GM12878 (cell line): ENCODE results near the gene TUBA8. TPM values are rescaled to one million over a fixed set of nuclear protein-coding genes. Genes with fewer than 3 reads are reported as not detected.

Source experiments
- BACH1 ChIP-seq: fragments of 450-650 bp; IDR thresholded peaks from 2 replicates; pipeline ENCODE4 v1.6.1; 2017; ENCODE audit warnings: mild to moderate bottlenecking, borderline replicate concordance
- CEBPB ChIP-seq, 2 experiments: fragments of 150-350 bp in 1 of 2; IDR thresholded peaks; 2 replicates each; pipeline ENCODE4 v1.6.1; 2012 to 2014; ENCODE audit warnings: low read depth in 2 of 2, low read length in 2 of 2, borderline replicate concordance in 1 of 2, inconsistent platforms in 1 of 2
- HDAC2 ChIP-seq: fragments of 200-600 bp; sonication (generic); IDR thresholded peaks from 2 replicates; pipeline ENCODE4 v1.6.1; 2017
- JUND ChIP-seq: IDR thresholded peaks from 2 replicates; pipeline ENCODE4 v1.6.1; 2012; ENCODE audit warnings: low read depth, mild to moderate bottlenecking, low read length, improper control_type of control experiment, moderate library complexity
- LARP7 ChIP-seq: fragments of 450-650 bp; IDR thresholded peaks from 2 replicates; pipeline ENCODE4 v1.6.1; 2017; ENCODE audit warnings: mild to moderate bottlenecking
- MEF2B ChIP-seq: fragments of 450-650 bp; IDR thresholded peaks from 2 replicates; pipeline ENCODE4 v1.6.1; 2018; ENCODE audit warnings: mild to moderate bottlenecking, moderate library complexity; ENCODE audit not compliant: partially characterized antibody, poor library complexity, severe bottlenecking
- POLR2AphosphoS2 ChIP-seq: IDR thresholded peaks from 2 replicates; pipeline ENCODE4 v1.6.1; 2011; ENCODE audit warnings: low read depth, mild to moderate bottlenecking, low read length, improper control_type of control experiment, moderate library complexity
- SMAD5 ChIP-seq: IDR thresholded peaks from 2 replicates; pipeline ENCODE4 v1.6.1; 2016; ENCODE audit warnings: antibody characterized with exemption, low read depth
- SREBF2 ChIP-seq: IDR thresholded peaks from 2 replicates; pipeline ENCODE4 v1.6.1; 2012; ENCODE audit warnings: mild to moderate bottlenecking, low read length
- TCF12 ChIP-seq: IDR thresholded peaks from 2 replicates; pipeline ENCODE4 v1.6.1; 2011; ENCODE audit warnings: low read depth, mild to moderate bottlenecking, low read length
- TCF3 ChIP-seq: IDR thresholded peaks from 2 replicates; pipeline ENCODE4 v1.6.1; 2012; ENCODE audit warnings: low read depth, mild to moderate bottlenecking, low read length, borderline replicate concordance; ENCODE audit not compliant: insufficient read depth
- polyA plus RNA-seq, 11 experiments: library from polyadenylated mRNA; depleted of rRNA in 4 of 11; unstranded in 6 of 11; stranded (reverse) in 5 of 11; fragments of >200 nt; fragmentation: Nextera tagmentation in 4 of 11; fragmentation: Illumina TruSeq in 1 of 11; extraction: Ambion mirVana in 4 of 11; extraction: Trizol in 1 of 11; gene quantifications; 1 replicate in 1 of 11; 2 replicates in 10 of 11; pipeline versions ENCODE4 v1.2.1 to v1.2.3, GENCODE V29; 2011 to 2016; ENCODE audit warnings: inconsistent platforms in 2 of 11, missing spikeins in 2 of 11, low read depth in 1 of 11
- total RNA-seq, 4 experiments: library from RNA; depleted of rRNA in 3 of 4; stranded (reverse); fragments of >200 nt in 3 of 4; fragmentation: Illumina TruSeq in 1 of 4; extraction: Trizol in 1 of 4; gene quantifications; 2 replicates each; pipeline versions ENCODE4 v1.2.1 to v1.2.3, GENCODE V29; 2013 to 2021
- TF ChIP-seq, protein P1 (sequence below): IDR thresholded peaks from 2 replicates; pipeline ENCODE4 v1.6.1; 2011; ENCODE audit warnings: borderline replicate concordance, low read depth, mild to moderate bottlenecking, moderate library complexity, low read length; ENCODE audit not compliant: insufficient read depth, poor library complexity, severe bottlenecking
- TF ChIP-seq, protein P2 (sequence below): fragments of 450-650 bp; formaldehyde crosslinking; IDR thresholded peaks from 2 replicates; pipeline ENCODE4 v1.4.0; 2020; ENCODE audit warnings: mild to moderate bottlenecking, moderate library complexity
- TF ChIP-seq, protein P3 (sequence below): IDR thresholded peaks from 2 replicates; pipeline ENCODE4 v1.6.1; 2011; ENCODE audit warnings: borderline replicate concordance, low read depth, mild to moderate bottlenecking, moderate library complexity, mixed read lengths, low read length; ENCODE audit not compliant: insufficient read depth; ENCODE audit errors: extremely low read length
- TF ChIP-seq, protein P4 (sequence below): fragments of 450-650 bp; IDR thresholded peaks from 2 replicates; pipeline ENCODE4 v1.6.1; 2017; ENCODE audit warnings: mild to moderate bottlenecking, moderate library complexity
- TF ChIP-seq, protein P5 (sequence below): IDR thresholded peaks from 2 replicates; pipeline ENCODE4 v1.6.1; 2011; ENCODE audit warnings: low read depth, mild to moderate bottlenecking, low read length, moderate library complexity, borderline replicate concordance; ENCODE audit errors: extremely low read depth

Gene TUBA8
- total and polyA plus RNA-seq, 10 of the 15 experiments (the other 5 are each of a cell fraction or from before 2014, with no cell fraction given), result 2.2 to 30.3 (median 21.0) TPM

DNA sequence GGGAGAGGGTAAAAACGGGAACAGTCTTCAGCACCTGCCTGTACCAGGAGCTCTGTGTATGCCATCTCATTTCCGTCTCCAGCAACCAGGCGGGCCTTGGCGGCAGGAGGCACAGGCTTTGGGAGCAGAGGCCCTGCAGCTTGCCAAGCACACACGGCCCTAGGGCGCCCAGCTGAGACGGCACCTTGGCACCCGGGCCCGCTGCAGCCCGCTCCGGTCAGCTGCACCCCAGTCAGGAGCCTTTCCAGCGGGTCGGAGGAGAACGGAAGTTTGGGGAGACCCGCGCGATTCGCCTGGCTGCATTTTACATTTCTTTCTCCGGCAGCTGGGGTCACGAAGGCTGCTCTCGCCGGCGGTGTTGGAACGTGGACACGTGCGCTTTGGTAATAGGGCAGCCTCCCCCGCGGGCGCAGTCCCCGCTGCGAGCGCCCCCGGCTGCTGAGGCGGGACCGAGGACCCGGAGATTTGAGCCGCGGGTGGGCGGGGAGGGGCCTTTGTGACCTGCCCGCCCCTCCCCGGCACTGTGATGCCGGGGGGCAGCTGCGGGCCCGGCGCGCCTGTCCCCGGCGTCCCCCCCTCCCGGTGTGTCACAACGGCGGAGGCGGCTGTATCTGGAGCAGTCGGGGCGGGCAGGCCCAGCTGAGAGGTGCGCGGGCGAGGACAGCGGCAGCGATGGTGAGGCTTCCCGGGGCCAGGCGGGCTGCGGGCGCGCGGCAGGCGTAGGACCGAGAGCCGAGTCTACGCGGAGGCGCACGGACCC is at the start of gene TUBA8 (continued):
- peak; percentile 46; the same call in 1 of the 2 replicates for TF ChIP-seq TCF3
- TF ChIP-seq, protein P1, sequence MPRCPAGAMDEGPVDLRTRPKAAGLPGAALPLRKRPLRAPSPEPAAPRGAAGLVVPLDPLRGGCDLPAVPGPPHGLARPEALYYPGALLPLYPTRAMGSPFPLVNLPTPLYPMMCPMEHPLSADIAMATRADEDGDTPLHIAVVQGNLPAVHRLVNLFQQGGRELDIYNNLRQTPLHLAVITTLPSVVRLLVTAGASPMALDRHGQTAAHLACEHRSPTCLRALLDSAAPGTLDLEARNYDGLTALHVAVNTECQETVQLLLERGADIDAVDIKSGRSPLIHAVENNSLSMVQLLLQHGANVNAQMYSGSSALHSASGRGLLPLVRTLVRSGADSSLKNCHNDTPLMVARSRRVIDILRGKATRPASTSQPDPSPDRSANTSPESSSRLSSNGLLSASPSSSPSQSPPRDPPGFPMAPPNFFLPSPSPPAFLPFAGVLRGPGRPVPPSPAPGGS, result peak; percentile 10
- TF ChIP-seq, protein P2, sequence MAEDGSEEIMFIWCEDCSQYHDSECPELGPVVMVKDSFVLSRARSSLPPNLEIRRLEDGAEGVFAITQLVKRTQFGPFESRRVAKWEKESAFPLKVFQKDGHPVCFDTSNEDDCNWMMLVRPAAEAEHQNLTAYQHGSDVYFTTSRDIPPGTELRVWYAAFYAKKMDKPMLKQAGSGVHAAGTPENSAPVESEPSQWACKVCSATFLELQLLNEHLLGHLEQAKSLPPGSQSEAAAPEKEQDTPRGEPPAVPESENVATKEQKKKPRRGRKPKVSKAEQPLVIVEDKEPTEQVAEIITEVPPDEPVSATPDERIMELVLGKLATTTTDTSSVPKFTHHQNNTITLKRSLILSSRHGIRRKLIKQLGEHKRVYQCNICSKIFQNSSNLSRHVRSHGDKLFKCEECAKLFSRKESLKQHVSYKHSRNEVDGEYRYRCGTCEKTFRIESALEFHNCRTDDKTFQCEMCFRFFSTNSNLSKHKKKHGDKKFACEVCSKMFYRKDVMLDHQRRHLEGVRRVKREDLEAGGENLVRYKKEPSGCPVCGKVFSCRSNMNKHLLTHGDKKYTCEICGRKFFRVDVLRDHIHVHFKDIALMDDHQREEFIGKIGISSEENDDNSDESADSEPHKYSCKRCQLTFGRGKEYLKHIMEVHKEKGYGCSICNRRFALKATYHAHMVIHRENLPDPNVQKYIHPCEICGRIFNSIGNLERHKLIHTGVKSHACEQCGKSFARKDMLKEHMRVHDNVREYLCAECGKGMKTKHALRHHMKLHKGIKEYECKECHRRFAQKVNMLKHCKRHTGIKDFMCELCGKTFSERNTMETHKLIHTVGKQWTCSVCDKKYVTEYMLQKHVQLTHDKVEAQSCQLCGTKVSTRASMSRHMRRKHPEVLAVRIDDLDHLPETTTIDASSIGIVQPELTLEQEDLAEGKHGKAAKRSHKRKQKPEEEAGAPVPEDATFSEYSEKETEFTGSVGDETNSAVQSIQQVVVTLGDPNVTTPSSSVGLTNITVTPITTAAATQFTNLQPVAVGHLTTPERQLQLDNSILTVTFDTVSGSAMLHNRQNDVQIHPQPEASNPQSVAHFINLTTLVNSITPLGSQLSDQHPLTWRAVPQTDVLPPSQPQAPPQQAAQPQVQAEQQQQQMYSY, result no peak
- TF ChIP-seq BACH1, result 0 out of 2 replicates have a peak, but pooled peaks have one; percentile 11
- TF ChIP-seq SREBF2, result no peak
- no peak for TF ChIP-seq SMAD5
- 0 out of 2 replicates have a peak, but pooled peaks have one; percentile 22 for TF ChIP-seq HDAC2
- TF ChIP-seq MEF2B, result no peak
- TF ChIP-seq, protein P3, sequence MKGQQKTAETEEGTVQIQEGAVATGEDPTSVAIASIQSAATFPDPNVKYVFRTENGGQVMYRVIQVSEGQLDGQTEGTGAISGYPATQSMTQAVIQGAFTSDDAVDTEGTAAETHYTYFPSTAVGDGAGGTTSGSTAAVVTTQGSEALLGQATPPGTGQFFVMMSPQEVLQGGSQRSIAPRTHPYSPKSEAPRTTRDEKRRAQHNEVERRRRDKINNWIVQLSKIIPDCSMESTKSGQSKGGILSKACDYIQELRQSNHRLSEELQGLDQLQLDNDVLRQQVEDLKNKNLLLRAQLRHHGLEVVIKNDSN, result peak; percentile 26
- 0 out of 2 replicates have a peak, but pooled peaks have one; percentile 19 for TF ChIP-seq LARP7
- TF ChIP-seq, protein P4, sequence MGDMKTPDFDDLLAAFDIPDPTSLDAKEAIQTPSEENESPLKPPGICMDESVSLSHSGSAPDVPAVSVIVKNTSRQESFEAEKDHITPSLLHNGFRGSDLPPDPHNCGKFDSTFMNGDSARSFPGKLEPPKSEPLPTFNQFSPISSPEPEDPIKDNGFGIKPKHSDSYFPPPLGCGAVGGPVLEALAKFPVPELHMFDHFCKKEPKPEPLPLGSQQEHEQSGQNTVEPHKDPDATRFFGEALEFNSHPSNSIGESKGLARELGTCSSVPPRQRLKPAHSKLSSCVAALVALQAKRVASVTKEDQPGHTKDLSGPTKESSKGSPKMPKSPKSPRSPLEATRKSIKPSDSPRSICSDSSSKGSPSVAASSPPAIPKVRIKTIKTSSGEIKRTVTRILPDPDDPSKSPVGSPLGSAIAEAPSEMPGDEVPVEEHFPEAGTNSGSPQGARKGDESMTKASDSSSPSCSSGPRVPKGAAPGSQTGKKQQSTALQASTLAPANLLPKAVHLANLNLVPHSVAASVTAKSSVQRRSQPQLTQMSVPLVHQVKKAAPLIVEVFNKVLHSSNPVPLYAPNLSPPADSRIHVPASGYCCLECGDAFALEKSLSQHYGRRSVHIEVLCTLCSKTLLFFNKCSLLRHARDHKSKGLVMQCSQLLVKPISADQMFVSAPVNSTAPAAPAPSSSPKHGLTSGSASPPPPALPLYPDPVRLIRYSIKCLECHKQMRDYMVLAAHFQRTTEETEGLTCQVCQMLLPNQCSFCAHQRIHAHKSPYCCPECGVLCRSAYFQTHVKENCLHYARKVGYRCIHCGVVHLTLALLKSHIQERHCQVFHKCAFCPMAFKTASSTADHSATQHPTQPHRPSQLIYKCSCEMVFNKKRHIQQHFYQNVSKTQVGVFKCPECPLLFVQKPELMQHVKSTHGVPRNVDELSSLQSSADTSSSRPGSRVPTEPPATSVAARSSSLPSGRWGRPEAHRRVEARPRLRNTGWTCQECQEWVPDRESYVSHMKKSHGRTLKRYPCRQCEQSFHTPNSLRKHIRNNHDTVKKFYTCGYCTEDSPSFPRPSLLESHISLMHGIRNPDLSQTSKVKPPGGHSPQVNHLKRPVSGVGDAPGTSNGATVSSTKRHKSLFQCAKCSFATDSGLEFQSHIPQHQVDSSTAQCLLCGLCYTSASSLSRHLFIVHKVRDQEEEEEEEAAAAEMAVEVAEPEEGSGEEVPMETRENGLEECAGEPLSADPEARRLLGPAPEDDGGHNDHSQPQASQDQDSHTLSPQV, result no peak
- no peak for TF ChIP-seq JUND
- TF ChIP-seq POLR2AphosphoS2, result no peak
- TF ChIP-seq CEBPB (IDR thresholded peaks at IDR 0.05; ENCODE audit: borderline replicate concordance in 1 of 2, low read depth in 2 of 2, low read length in 2 of 2), result no peak
- 0 out of 2 replicates have a peak, but pooled peaks have one; percentile 12 for TF ChIP-seq TCF12
- TF ChIP-seq, protein P5, sequence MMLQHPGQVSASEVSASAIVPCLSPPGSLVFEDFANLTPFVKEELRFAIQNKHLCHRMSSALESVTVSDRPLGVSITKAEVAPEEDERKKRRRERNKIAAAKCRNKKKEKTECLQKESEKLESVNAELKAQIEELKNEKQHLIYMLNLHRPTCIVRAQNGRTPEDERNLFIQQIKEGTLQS, result no peak
